ENCODE data around the gene PRDM16.

The PRDM16 gene

DNA sequence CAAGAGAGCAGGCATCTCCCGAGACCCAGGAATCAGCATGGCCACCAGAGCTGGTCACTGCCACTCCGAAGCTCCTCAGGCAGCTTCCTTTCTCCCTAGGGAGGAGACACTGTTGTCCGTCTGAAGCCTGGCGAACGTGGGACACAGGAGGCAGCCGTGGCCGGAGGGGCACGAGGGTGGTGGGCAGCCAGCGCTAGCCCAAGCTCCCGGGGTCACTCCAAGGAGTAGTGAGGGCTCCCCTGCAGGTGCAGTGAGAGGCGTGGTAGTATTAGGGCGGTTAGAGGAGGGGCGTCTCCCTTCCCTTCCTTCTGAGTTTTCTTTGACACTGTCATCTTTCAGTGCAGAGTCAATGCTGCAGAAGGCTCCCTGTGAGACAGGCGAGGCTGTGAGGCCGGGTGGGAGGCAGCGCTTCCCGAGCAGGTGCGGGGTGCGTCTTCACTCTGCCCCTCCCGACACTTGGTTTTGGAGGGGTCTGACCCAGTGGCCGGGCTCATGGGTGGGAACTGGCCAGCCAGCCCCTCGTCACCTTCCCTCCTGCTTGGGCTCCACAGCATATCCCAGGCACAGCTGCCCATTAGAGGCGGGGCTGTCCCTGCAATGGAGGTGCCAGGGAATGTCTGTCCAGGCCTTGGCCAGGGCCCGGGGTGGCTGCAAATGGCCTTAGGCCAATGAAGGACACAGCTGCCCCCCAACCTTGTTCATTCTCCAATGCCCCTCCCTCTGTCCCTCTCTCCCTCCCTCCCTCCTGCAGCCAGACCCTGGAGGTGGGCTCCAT is 213.8 kb downstream of the PRDM16 start:
- Histone ChIP-seq H3F3A (ENCODE audit: insufficient read depth, low read length) (no peaks in the 10 kb centered on the region), H3K27me3 (replicated peaks; ENCODE audit: insufficient read depth, low read length) (peaks cover 94% of the 10 kb centered on the region), H3K9me2 (replicated peaks; ENCODE audit: insufficient read depth, low read length) (no peaks in the 10 kb centered on the region), H2AFZ (ENCODE audit: low read length) (no peak overlapping the region), H3K4me2 (ENCODE audit: low read depth, low read length) (no peak overlapping the region), H3K9ac (ENCODE audit: low read length) (no peak overlapping the region), H3K27ac (ENCODE audit: low read length) (no peak overlapping the region), H3K4me3 (ENCODE audit: low read length) (no peak overlapping the region), H4K20me1 (ENCODE audit: insufficient read depth, low read length) (no peaks in the 10 kb centered on the region), H3K9me3 (replicated peaks; ENCODE audit: insufficient read depth, low read length) (no peaks in the 10 kb centered on the region), H3K36me3 (replicated peaks; ENCODE audit: insufficient read depth, low read length) (no peaks in the 10 kb centered on the region), H3K4me1 (ENCODE audit: low read length) (no peaks in the 10 kb centered on the region), H3K79me2 (ENCODE audit: low read length) (no peaks in the 10 kb centered on the region)
- TF ChIP-seq, protein P1, sequence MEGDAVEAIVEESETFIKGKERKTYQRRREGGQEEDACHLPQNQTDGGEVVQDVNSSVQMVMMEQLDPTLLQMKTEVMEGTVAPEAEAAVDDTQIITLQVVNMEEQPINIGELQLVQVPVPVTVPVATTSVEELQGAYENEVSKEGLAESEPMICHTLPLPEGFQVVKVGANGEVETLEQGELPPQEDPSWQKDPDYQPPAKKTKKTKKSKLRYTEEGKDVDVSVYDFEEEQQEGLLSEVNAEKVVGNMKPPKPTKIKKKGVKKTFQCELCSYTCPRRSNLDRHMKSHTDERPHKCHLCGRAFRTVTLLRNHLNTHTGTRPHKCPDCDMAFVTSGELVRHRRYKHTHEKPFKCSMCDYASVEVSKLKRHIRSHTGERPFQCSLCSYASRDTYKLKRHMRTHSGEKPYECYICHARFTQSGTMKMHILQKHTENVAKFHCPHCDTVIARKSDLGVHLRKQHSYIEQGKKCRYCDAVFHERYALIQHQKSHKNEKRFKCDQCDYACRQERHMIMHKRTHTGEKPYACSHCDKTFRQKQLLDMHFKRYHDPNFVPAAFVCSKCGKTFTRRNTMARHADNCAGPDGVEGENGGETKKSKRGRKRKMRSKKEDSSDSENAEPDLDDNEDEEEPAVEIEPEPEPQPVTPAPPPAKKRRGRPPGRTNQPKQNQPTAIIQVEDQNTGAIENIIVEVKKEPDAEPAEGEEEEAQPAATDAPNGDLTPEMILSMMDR (IDR thresholded peaks at IDR 0.05; ENCODE audit: low read length): no peak
- TF ChIP-seq EZH2phosphoT487 (IDR thresholded peaks at IDR 0.05; ENCODE audit: low read length): no peak
- TF ChIP-seq EZH2 (optimal IDR thresholded peaks at IDR 0.05; ENCODE audit: low read depth, low read length): no peak
- no peak for DNase-seq

DNA sequence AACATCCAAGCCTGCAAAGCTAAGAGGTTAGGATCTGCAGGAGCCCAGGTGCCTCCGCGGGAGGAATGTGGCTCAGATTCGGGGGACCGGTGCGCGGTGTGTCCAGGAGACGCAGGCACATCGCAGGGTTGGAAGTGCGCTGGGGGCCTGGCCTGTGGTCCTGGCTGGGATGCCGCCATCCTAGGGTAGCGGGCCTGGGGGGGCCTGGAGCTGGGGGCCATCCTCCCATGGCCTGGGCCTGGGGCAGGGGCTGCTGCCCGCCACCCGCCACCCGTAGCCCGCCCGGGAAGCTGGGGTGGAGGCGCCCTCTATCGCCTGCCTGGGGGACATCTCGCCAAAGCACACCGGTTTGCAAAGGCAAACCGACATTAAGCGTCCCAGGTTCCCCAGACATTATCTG is 214.8 kb downstream of the PRDM16 start:
- Histone ChIP-seq H3K36me3 (replicated peaks; ENCODE audit: insufficient read depth, low read length) (no peaks in the 10 kb centered on the region), H3K9me2 (replicated peaks; ENCODE audit: insufficient read depth, low read length) (no peaks in the 10 kb centered on the region), H3K4me3 (ENCODE audit: low read length) (no peak overlapping the region), H3K9ac (ENCODE audit: low read length) (no peak overlapping the region), H3K27me3 (replicated peaks; ENCODE audit: insufficient read depth, low read length) (peaks cover 95% of the 10 kb centered on the region), H3K9me3 (replicated peaks; ENCODE audit: insufficient read depth, low read length) (no peaks in the 10 kb centered on the region), H4K20me1 (ENCODE audit: insufficient read depth, low read length) (no peaks in the 10 kb centered on the region), H3F3A (ENCODE audit: insufficient read depth, low read length) (no peaks in the 10 kb centered on the region), H2AFZ (ENCODE audit: low read length) (no peak overlapping the region), H3K79me2 (ENCODE audit: low read length) (no peaks in the 10 kb centered on the region), H3K27ac (ENCODE audit: low read length) (no peak overlapping the region), H3K4me1 (ENCODE audit: low read length) (no peaks in the 10 kb centered on the region), H3K4me2 (ENCODE audit: low read depth, low read length) (no peak overlapping the region)
- DNase-seq: no peak
- TF ChIP-seq, protein P1 (IDR thresholded peaks at IDR 0.05; ENCODE audit: low read length): peak; percentile 52
- TF ChIP-seq EZH2 (optimal IDR thresholded peaks at IDR 0.05; ENCODE audit: low read depth, low read length): no peak

DNA sequence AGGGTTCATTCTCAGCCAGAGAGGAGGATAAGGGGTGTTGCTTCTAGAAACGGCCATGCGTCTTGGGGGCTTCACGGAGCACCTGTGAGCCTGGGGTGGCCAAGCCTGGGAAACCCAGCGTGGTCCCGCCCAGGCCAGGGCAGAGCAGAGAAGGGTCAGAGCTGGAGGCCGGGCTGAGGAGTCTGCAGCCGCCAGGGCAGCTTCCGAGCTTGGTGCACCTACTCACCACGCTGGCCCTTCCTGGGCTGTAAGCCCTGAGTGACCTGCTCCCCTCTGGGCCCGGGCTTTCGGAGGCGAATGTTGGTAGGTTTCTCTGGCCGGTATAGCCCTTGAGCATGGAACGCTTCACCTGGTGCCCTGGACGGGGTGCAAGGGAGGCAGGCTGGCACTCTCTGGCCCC is 215.7 kb downstream of the PRDM16 start:
- H3K9me3 ChIP-seq (replicated peaks; ENCODE audit: insufficient read depth, low read length): no peaks in the 10 kb centered on the region
- no peaks in the 10 kb centered on the region for H4K20me1 ChIP-seq (ENCODE audit: insufficient read depth, low read length)
- TF ChIP-seq EZH2phosphoT487 (IDR thresholded peaks at IDR 0.05; ENCODE audit: low read length) (no peak), EZH2 (optimal IDR thresholded peaks at IDR 0.05; ENCODE audit: low read depth, low read length) (no peak)
- TF ChIP-seq, protein P1 (IDR thresholded peaks at IDR 0.05; ENCODE audit: low read length): no peak
- no peaks in the 10 kb centered on the region for H3K4me1 ChIP-seq (ENCODE audit: low read length)
- H3K36me3 ChIP-seq (replicated peaks; ENCODE audit: insufficient read depth, low read length): no peaks in the 10 kb centered on the region
- H3K4me2 ChIP-seq (ENCODE audit: low read depth, low read length): no peak overlapping the region
- H3F3A ChIP-seq (ENCODE audit: insufficient read depth, low read length): no peaks in the 10 kb centered on the region
- no peak overlapping the region for H3K27ac ChIP-seq (ENCODE audit: low read length)
- H3K4me3 ChIP-seq (ENCODE audit: low read length): no peak overlapping the region
- H3K79me2 ChIP-seq (ENCODE audit: low read length): no peaks in the 10 kb centered on the region
- no peak overlapping the region for H3K9ac ChIP-seq (ENCODE audit: low read length)
- H2AFZ ChIP-seq (ENCODE audit: low read length): no peak overlapping the region
- H3K9me2 ChIP-seq (replicated peaks; ENCODE audit: insufficient read depth, low read length): no peaks in the 10 kb centered on the region
- no peak for DNase-seq
- H3K27me3 ChIP-seq (replicated peaks; ENCODE audit: insufficient read depth, low read length): peaks cover 95% of the 10 kb centered on the region
